Spleen (tissue), 7 donors: ENCODE data around the gene MSTN.

ENCODE experiments used
- POLR2A ChIP-seq, 3 donors: fragments of 450-650 bp; IDR thresholded peaks; one replicate each; pipeline ENCODE4 v1.5.1; 2017; ENCODE audit warnings: antibody characterized with exemption in 3 of 3, mild to moderate bottlenecking in 1 of 3
- TF ChIP-seq, protein P1 (sequence below), 11 experiments: fragments of 200-600 bp in 7 of 11; fragments of 450-650 bp in 4 of 11; sonication (generic) in 4 of 11; IDR thresholded peaks in 8 of 11; conservative IDR thresholded peaks in 3 of 11; 1 replicate in 7 of 11; 2 replicates in 4 of 11; pipeline versions ENCODE4 v1.4.0 to v1.8.0; 2016 to 2021; ENCODE audit warnings: antibody characterized with exemption in 11 of 11, inconsistent platforms in 4 of 11, mild to moderate bottlenecking in 1 of 11
- donor health status: DM: no; HTN: no; CAD: no; lungs with moderate emphysema.
- donor health status: DM: no; HTN: no; CAD: no.
- donor health status: DM: no; HTN: no; CAD: no.

DNA sequence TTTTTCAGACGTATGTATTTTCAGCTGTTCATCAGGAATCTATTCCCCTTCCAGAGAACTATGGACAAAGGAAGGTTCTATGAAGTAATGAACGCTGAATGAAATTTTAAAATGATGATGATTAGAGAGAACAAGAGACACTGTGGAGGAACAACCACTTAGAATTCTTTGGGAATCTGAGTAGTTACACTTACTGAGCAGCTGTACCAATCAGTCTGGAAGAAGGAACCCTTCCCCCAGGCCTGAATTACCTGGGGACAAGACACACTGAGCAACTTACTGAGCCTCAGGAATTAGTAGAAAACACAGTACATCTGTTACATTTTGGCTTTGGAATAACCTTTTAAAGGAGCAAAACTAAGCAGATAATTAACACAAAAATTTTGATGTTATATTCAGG is 1.9 kb downstream of the MSTN start:
- TF ChIP-seq, protein P1, sequence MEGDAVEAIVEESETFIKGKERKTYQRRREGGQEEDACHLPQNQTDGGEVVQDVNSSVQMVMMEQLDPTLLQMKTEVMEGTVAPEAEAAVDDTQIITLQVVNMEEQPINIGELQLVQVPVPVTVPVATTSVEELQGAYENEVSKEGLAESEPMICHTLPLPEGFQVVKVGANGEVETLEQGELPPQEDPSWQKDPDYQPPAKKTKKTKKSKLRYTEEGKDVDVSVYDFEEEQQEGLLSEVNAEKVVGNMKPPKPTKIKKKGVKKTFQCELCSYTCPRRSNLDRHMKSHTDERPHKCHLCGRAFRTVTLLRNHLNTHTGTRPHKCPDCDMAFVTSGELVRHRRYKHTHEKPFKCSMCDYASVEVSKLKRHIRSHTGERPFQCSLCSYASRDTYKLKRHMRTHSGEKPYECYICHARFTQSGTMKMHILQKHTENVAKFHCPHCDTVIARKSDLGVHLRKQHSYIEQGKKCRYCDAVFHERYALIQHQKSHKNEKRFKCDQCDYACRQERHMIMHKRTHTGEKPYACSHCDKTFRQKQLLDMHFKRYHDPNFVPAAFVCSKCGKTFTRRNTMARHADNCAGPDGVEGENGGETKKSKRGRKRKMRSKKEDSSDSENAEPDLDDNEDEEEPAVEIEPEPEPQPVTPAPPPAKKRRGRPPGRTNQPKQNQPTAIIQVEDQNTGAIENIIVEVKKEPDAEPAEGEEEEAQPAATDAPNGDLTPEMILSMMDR (IDR thresholded peaks at IDR 0.05 in 8 of 11, conservative IDR thresholded peaks at IDR 0.05 in 3 of 11), result no peak
- no peak for TF ChIP-seq POLR2A (IDR thresholded peaks at IDR 0.05)
